C4-2B (cell line): ENCODE data around the gene DCDC2.

Source experiments
- CTCF ChIP-seq: fragments of 450-650 bp; conservative IDR thresholded peaks from 2 replicates; pipeline ENCODE4 v1.5.1; 2017; ENCODE audit warnings: mild to moderate bottlenecking
- ZFX ChIP-seq: fragments of 450-650 bp; IDR thresholded peaks from 2 replicates; pipeline ENCODE4 v1.6.1; 2017

- TF ChIP-seq CTCF: no peak
- TF ChIP-seq ZFX: no peak
Observed at GRCh38 chr6:24252280-24252679, 105.6 kb downstream of the DCDC2 start.
